ENCODE measurements around the gene UBE2D3. TPM values are rescaled to one million over a fixed set of nuclear protein-coding genes. Genes with fewer than 3 reads are reported as not detected.

Gene UBE2D3
- total and polyA plus RNA-seq, 8 donors, result 143 to 398 (median 277) TPM

DNA sequence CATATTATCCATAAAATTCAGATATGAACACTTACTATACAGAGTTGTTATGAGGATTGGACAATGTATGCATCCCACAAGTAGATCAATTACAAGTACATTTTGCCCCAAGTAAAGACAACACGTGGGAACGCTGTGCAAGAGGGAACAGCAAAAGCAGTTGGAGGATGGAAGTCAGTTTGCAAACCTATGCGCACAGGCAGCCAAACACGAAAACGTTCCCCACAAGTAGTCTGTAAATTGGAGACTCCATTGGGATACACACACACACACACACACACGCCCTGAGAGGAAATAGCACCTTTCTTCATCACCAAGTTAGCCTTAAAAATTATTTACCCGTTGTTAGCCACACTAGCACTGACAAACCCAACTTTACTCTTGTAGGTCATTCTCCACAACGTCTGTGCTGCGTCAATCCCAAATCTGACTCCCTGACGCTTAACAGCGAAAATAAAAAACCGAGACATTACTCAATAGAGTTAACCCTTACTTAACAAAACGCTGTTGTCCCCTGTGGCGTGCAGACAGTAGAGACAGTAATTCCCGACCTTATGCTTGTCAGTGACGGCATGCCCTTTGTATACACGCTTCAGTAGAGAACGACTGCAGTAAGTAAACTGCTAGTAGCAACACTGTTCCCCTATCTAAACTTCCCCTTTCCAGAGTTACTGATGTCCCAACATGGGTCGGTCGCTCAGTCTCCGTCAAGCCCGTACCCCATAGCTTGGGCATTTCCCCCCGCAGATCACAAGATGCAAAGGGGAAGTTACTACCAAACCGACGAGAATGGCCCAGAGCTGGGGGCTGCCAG is 67.3 kb downstream of the UBE2D3 start:
- intact Hi-C loops (cut with DNase I; ENCODE audit: low total_unique reads), result no loop called here
- peak in 1 of 2 donors; percentile 27 for DNase-seq
- peak in 1 of 3 donors; percentile 6 for TF ChIP-seq POLR2AphosphoS5 (IDR thresholded peaks at IDR 0.05)
- TF ChIP-seq, protein P1, sequence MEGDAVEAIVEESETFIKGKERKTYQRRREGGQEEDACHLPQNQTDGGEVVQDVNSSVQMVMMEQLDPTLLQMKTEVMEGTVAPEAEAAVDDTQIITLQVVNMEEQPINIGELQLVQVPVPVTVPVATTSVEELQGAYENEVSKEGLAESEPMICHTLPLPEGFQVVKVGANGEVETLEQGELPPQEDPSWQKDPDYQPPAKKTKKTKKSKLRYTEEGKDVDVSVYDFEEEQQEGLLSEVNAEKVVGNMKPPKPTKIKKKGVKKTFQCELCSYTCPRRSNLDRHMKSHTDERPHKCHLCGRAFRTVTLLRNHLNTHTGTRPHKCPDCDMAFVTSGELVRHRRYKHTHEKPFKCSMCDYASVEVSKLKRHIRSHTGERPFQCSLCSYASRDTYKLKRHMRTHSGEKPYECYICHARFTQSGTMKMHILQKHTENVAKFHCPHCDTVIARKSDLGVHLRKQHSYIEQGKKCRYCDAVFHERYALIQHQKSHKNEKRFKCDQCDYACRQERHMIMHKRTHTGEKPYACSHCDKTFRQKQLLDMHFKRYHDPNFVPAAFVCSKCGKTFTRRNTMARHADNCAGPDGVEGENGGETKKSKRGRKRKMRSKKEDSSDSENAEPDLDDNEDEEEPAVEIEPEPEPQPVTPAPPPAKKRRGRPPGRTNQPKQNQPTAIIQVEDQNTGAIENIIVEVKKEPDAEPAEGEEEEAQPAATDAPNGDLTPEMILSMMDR (IDR thresholded peaks at IDR 0.05), result no peak

DNA sequence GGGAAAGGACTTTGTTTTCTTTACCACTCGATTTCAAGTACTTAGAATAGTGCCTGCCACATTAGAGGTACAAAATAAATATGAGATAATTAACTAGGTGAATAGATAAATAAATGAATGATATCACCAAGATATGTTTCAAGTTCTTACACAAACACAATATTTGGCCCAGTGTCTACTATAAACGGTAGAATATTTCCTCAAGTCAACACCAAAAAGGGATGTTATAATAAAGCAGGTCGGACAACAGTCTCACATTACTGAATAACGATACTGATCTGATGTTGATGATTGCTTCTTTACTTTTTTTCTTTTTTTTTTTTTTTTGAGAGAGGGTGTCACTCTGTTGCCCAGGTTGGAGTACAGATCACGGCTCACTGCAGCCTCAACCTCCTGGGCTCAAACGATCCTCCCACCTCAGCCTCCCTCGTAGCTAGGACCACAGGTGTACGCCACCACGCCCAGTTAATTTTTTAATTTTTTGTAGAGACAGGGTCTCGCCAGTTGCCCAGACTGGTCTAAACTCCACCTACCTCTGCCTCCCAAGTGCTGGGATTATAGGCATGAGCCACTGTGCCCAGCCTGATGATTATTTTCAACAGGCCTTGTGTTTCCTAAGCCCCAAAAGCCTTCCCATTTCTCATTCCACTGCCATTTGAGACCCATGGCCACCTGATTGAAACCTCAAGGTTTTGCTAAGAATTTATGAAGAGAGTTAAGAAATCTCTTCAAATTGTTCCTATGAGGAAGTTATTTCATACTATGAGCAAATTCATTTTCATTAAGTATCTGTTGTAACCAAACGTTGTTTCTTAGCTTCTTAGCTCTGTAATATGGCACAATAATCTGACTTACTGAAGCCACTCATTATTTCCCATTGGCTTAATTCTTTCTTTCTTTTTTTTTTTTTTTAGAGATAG is 68.8 kb downstream of the UBE2D3 start:
- WGBS, 5 donors, result 64 to 76% (median 73%) methylated on average over 11 of the region's 11 CpGs

More for the DNA sequence above, 67.3 kb downstream of the UBE2D3 start:
- no peaks in the 10 kb centered on the region for H3K36me3 ChIP-seq
- peak overlapping the region; percentile 84 to 91 (median 89) for H3K27ac ChIP-seq
- H3K27me3 ChIP-seq, result no peaks in the 10 kb centered on the region
- H3K9me3 ChIP-seq, result no peaks in the 10 kb centered on the region
- 2 to 4% (median 3%) methylated on average over 25 of the region's 25 CpGs for WGBS, 5 donors
- H3K4me1 ChIP-seq, result peaks cover 13 to 46% (median 27%) of the 10 kb centered on the region in 4 donors
- peak overlapping the region; percentile 83 to 94 (median 90) for H3K4me3 ChIP-seq

DNA sequence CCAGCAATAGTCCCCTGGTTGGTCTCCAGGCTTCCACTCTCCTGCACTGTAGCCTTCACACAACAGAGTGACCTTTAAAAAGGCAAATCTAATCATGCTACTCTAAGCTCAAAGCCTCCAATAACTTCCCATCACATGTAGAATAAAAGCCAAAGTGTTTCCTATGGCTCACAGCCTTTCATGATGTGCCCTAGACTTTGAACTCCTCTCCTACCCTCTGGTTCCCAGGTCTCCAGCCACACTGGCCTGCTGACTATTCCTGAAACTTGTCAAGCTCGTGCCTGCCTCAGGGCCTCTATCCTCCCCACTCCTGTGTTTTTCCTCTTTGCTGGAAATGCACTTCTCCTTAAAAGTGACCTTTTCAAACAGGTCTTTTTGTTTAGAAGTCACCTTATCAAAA is 69.7 kb downstream of the UBE2D3 start:
- DNase-seq, result peak in 1 of 2 donors; percentile 48
- intact Hi-C loops (cut with DNase I; ENCODE audit: low total_unique reads), result no loop called here
- 27 to 41% (median 37%) methylated on average over 1 of the region's 1 CpG for whole genome bisulfite sequencing, 5 donors
- Histone ChIP-seq H3K27ac (peak overlapping the region; percentile 3 to 62 (median 47)), H3K36me3 (no peaks in the 10 kb centered on the region), H3K27me3 (no peaks in the 10 kb centered on the region), H3K9me3 (no peaks in the 10 kb centered on the region), H3K4me1 (peaks cover 13 to 46% (median 27%) of the 10 kb centered on the region in 4 donors), H3K4me3 (no peak overlapping the region)
- TF ChIP-seq, protein P1 (IDR thresholded peaks at IDR 0.05), result no peak
- no peak for TF ChIP-seq POLR2A (IDR thresholded peaks at IDR 0.05)
- no peak for TF ChIP-seq EP300 (IDR thresholded peaks at IDR 0.05)
- TF ChIP-seq POLR2AphosphoS5 (IDR thresholded peaks at IDR 0.05), result no peak

More for the DNA sequence above, 68.8 kb downstream of the UBE2D3 start:
- intact Hi-C loops (cut with DNase I; ENCODE audit: low total_unique reads), result no loop called here
- Histone ChIP-seq H3K4me1 (peaks cover 13 to 46% (median 27%) of the 10 kb centered on the region in 4 donors), H3K4me3 (no peak overlapping the region), H3K27ac (peak overlapping the region in 4 of 5 donors; percentile 3 to 91 (median 42)), H3K27me3 (no peaks in the 10 kb centered on the region), H3K9me3 (no peaks in the 10 kb centered on the region), H3K36me3 (no peaks in the 10 kb centered on the region)
- TF ChIP-seq, protein P1 (IDR thresholded peaks at IDR 0.05), result no peak
- TF ChIP-seq EP300 (IDR thresholded peaks at IDR 0.05) (no peak), POLR2AphosphoS5 (IDR thresholded peaks at IDR 0.05) (no peak), POLR2A (IDR thresholded peaks at IDR 0.05) (no peak)
- no peak for DNase-seq

DNA sequence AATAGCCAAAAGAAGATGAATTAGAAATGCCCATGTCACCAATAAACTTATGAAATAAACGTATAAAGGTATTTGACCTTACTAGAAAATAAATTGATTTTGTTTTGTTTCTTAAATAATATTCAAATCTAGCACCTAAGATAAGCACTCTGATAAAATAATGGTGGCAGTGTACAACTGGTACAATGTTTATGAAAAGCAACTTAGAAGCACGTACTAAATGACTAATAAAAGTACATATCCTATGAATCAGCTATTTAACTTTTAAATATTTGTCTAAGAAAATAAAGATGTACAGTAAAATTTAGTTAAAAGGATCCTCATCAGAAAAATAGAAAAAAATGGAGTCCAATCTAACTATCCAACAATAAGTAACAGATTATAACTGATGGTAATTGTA is 73.3 kb downstream of the UBE2D3 start:
- TF ChIP-seq POLR2A (IDR thresholded peaks at IDR 0.05) (no peak), EP300 (IDR thresholded peaks at IDR 0.05) (no peak), POLR2AphosphoS5 (IDR thresholded peaks at IDR 0.05) (no peak)
- TF ChIP-seq, protein P1 (IDR thresholded peaks at IDR 0.05), result no peak
- peaks cover 6 to 28% (median 16%) of the 10 kb centered on the region in 4 donors for H3K4me1 ChIP-seq
- WGBS, 5 donors, result 43 to 68% (median 59%) methylated on average over 2 of the region's 2 CpGs
- H3K27ac ChIP-seq, result no peak overlapping the region
- peaks cover 0 to 6% (median 2%) of the 10 kb centered on the region in 4 donors for H3K36me3 ChIP-seq
- H3K4me3 ChIP-seq, result no peak overlapping the region
- H3K27me3 ChIP-seq, result no peaks in the 10 kb centered on the region
- intact Hi-C loops (cut with DNase I; ENCODE audit: low total_unique reads), result no loop called here
- H3K9me3 ChIP-seq, result no peaks in the 10 kb centered on the region
- no peak for DNase-seq
